ENCODE data around the gene OR2V1. TPM values are rescaled to one million over a fixed set of nuclear protein-coding genes. Genes with fewer than 3 reads are reported as not detected.

OR2V1 gene
- total RNA-seq, 1 experiment from 2014 or later = not detected

GRCh38 chr5:181164076-181164952 lies 33.3 kb upstream of the OR2V1 start:
- Histone ChIP-seq H3K79me2 (ENCODE audit: insufficient read depth, low read length) (no peaks in the 10 kb centered on the region), H2AFZ (ENCODE audit: low read depth, low read length, poor library complexity, severe bottlenecking) (no peak overlapping the region), H3K9ac (ENCODE audit: low read length) (no peak overlapping the region), H3K36me3 (ENCODE audit: control insufficient read depth in 1 of 2, insufficient read depth in 2 of 2, low read length in 2 of 2) (no peaks in the 10 kb centered on the region), H3K9me2 (ENCODE audit: insufficient read depth) (no peaks in the 10 kb centered on the region), H3K4me2 (ENCODE audit: low read length) (no peak overlapping the region), H4K20me1 (ENCODE audit: insufficient read depth) (no peaks in the 10 kb centered on the region), H3K27me3 (ENCODE audit: insufficient read depth, low read length) (no peaks in the 10 kb centered on the region), H3K4me3 (replicated peaks in 1 of 2; ENCODE audit: low read depth in 1 of 2, low read length in 2 of 2) (no peak overlapping the region), H3K4me1 (ENCODE audit: control insufficient read depth in 1 of 2, insufficient read depth in 2 of 2, low read length in 2 of 2) (peaks cover 20 to 48% of the 10 kb centered on the region in 2 experiments), H3K9me3 (ENCODE audit: control insufficient read depth in 1 of 2, insufficient read depth in 1 of 2, low read depth in 1 of 2, low read length in 2 of 2) (no peaks in the 10 kb centered on the region), H3K27ac (ENCODE audit: low read depth, low read length) (no peak overlapping the region)
- DNase-seq (ENCODE audit: low read depth, low spot score) (no peak), ATAC-seq (peak; percentile 51)
- CTCF ChIA-PET = interaction anchor here (1.0 kb wide), 1 partner anchor 9 kb away, joined by 4 read pairs; no protein-coding TSS in a partner anchor
- no TSS peak for BruUV-seq (replicated peaks)
- POLR2A ChIA-PET = interaction anchor here (0.6 kb wide), 1 partner anchor 28 kb away, joined by 5 read pairs; no protein-coding TSS in a partner anchor
- RAD21 ChIA-PET (ENCODE audit: low non-redundant PET in 1 of 2, low total read pairs in 2 of 2, uncharacterized antibody in 2 of 2, unreplicated experiment in 2 of 2) = no interaction called here
- intact Hi-C loops (cut with micrococcal nuclease) = no loop called here
- no peak for TF ChIP-seq POLR2AphosphoS5 (IDR thresholded peaks at IDR 0.05; ENCODE audit: low read depth, low read length)
- no peak for TF ChIP-seq POLR2A (IDR thresholded peaks at IDR 0.05; ENCODE audit: borderline replicate concordance, extremely low read depth, insufficient read depth, insufficient read length)
- no peak for TF ChIP-seq ZFX (IDR thresholded peaks at IDR 0.05)
- TF ChIP-seq SRF (IDR thresholded peaks at IDR 0.05; ENCODE audit: low read depth) = no peak
- TF ChIP-seq TCF7L2 (IDR thresholded peaks at IDR 0.05; ENCODE audit: borderline replicate concordance, extremely low read depth, insufficient read depth, insufficient read length) = no peak
- TF ChIP-seq SP1 (IDR thresholded peaks at IDR 0.05; ENCODE audit: low read depth) = no peak
- no peak for TF ChIP-seq CTCF (IDR thresholded peaks at IDR 0.05 in 2 of 3, conservative IDR thresholded peaks at IDR 0.05 in 1 of 3; ENCODE audit: borderline replicate concordance in 1 of 3, insufficient read depth in 1 of 3, low read depth in 2 of 3, low read length in 2 of 3)
- no peak for TF ChIP-seq FOSL1 (IDR thresholded peaks at IDR 0.05; ENCODE audit: low read depth)
- TF ChIP-seq JUND (IDR thresholded peaks at IDR 0.05) = no peak
- no peak for TF ChIP-seq ZBTB33 (IDR thresholded peaks at IDR 0.05; ENCODE audit: extremely low read depth, insufficient replicate concordance, low read length)
- TF ChIP-seq ELF1 (IDR thresholded peaks at IDR 0.05; ENCODE audit: borderline replicate concordance, low read depth) = no peak
